ENCODE results near the gene RAB3GAP2. TPM values are rescaled to one million over a fixed set of nuclear protein-coding genes. Genes with fewer than 3 reads are reported as not detected.
A peak's percentile ranks its signal among the peaks of the same experiment; 100 is the strongest.

RAB3GAP2 gene
- total and polyA plus RNA-seq, 10 of the 15 experiments (the other 5 are each of a cell fraction or from before 2014, with no cell fraction given), result 11.9 to 51.1 (median 24.4) TPM

GRCh38 chr1:220219865-220220698 lies 52.2 kb downstream of the RAB3GAP2 start (continued):
- TF ChIP-seq, protein P1, sequence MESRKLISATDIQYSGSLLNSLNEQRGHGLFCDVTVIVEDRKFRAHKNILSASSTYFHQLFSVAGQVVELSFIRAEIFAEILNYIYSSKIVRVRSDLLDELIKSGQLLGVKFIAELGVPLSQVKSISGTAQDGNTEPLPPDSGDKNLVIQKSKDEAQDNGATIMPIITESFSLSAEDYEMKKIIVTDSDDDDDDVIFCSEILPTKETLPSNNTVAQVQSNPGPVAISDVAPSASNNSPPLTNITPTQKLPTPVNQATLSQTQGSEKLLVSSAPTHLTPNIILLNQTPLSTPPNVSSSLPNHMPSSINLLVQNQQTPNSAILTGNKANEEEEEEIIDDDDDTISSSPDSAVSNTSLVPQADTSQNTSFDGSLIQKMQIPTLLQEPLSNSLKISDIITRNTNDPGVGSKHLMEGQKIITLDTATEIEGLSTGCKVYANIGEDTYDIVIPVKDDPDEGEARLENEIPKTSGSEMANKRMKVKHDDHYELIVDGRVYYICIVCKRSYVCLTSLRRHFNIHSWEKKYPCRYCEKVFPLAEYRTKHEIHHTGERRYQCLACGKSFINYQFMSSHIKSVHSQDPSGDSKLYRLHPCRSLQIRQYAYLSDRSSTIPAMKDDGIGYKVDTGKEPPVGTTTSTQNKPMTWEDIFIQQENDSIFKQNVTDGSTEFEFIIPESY (IDR thresholded peaks at IDR 0.05), result no peak
- peak; percentile 89 for TF ChIP-seq FOXM1 (IDR thresholded peaks at IDR 0.05; ENCODE audit: low read depth, low read length)
- TF ChIP-seq, protein P2, sequence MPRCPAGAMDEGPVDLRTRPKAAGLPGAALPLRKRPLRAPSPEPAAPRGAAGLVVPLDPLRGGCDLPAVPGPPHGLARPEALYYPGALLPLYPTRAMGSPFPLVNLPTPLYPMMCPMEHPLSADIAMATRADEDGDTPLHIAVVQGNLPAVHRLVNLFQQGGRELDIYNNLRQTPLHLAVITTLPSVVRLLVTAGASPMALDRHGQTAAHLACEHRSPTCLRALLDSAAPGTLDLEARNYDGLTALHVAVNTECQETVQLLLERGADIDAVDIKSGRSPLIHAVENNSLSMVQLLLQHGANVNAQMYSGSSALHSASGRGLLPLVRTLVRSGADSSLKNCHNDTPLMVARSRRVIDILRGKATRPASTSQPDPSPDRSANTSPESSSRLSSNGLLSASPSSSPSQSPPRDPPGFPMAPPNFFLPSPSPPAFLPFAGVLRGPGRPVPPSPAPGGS (IDR thresholded peaks at IDR 0.05; ENCODE audit: borderline replicate concordance, insufficient read depth, low read depth, low read length, poor library complexity, severe bottlenecking), result peak; percentile 60
- no peak for TF ChIP-seq JUND (IDR thresholded peaks at IDR 0.05; ENCODE audit: low read depth, low read length)
- peak in 1 of 2 experiments; percentile 37; a peak in 1 of 4 replicates for TF ChIP-seq ETV6 (conservative IDR thresholded peaks at IDR 0.05 in 1 of 2, IDR thresholded peaks at IDR 0.05 in 1 of 2; ENCODE audit: borderline replicate concordance in 1 of 2, low read depth in 1 of 2)
- TF ChIP-seq ATF2 (IDR thresholded peaks at IDR 0.05; ENCODE audit: low read length), result peak; percentile 42; the same call in 1 of the 2 replicates
- peak; percentile 81 for TF ChIP-seq RUNX3 (IDR thresholded peaks at IDR 0.05; ENCODE audit: low read length)
- peak; percentile 76; the same call in 1 of the 2 replicates for TF ChIP-seq MXI1 (IDR thresholded peaks at IDR 0.05; ENCODE audit: low read depth, low read length)
- TF ChIP-seq KDM1A (IDR thresholded peaks at IDR 0.05; ENCODE audit: borderline replicate concordance), result no peak
- peak; percentile 39; the same call in 1 of the 2 replicates for TF ChIP-seq MLLT1 (IDR thresholded peaks at IDR 0.05)
- peak; percentile 72 for TF ChIP-seq EED (IDR thresholded peaks at IDR 0.05; ENCODE audit: low read depth)
- TF ChIP-seq YY1 (IDR thresholded peaks at IDR 0.05; ENCODE audit: low read depth, low read length), result 0 out of 2 replicates have a peak, but pooled peaks have one; percentile 24
- peak; percentile 85 for TF ChIP-seq IKZF1 (conservative IDR thresholded peaks at IDR 0.05)
- peak; percentile 61 to 79 for TF ChIP-seq IKZF2 (IDR thresholded peaks at IDR 0.05)
- 0 out of 4 replicates have a peak, but pooled peaks of 1 of the 2 experiments have one; percentile 36 for TF ChIP-seq BHLHE40 (IDR thresholded peaks at IDR 0.05; ENCODE audit: borderline replicate concordance in 1 of 2, low read depth in 2 of 2, low read length in 1 of 2)
- no peak for TF ChIP-seq NR2C2 (IDR thresholded peaks at IDR 0.05; ENCODE audit: borderline replicate concordance, control insufficient read depth, insufficient read length, low read depth)
- TF ChIP-seq NR2F1 (conservative IDR thresholded peaks at IDR 0.05), result 0 out of 2 replicates have a peak, but pooled peaks have one; percentile 47
- peak; percentile 73 for TF ChIP-seq PML (IDR thresholded peaks at IDR 0.05; ENCODE audit: low read length)
- TF ChIP-seq POLR2AphosphoS2 (IDR thresholded peaks at IDR 0.05; ENCODE audit: low read depth, low read length), result peak; percentile 73; the same call in 1 of the 2 replicates
- TF ChIP-seq STAT3 (IDR thresholded peaks at IDR 0.05; ENCODE audit: low read depth, low read length), result peak; percentile 68; the same call in 1 of the 2 replicates
- TF ChIP-seq SP1 (IDR thresholded peaks at IDR 0.05; ENCODE audit: low read depth, low read length), result peak; percentile 42
- peak; percentile 60; the same call in 1 of the 2 replicates for TF ChIP-seq CBX5 (IDR thresholded peaks at IDR 0.05; ENCODE audit: low read depth)
- TF ChIP-seq SRF (IDR thresholded peaks at IDR 0.05; ENCODE audit: low read depth in 2 of 2, low read length in 2 of 2), result no peak
